Thoracic aorta (tissue), 2 donors: Measurements from ENCODE around the gene ALDH7A1. TPM values are rescaled to one million over a fixed set of nuclear protein-coding genes. Genes with fewer than 3 reads are reported as not detected.

Source experiments
- ATAC-seq: fragments of 150-250 bp; one replicate; pipeline ENCODE4 v1.8.0; 2017; ENCODE audit warnings: low read depth; ENCODE audit not compliant: insufficient number of reproducible peaks, low FRiP score
- DNase-seq: peaks from one replicate; pipeline ENCODE4 v3.0.0-alpha.2; 2020; ENCODE audit warnings: low spot score
- H3K27ac ChIP-seq, 2 donors: fragments of 200-600 bp; sonication (generic); 1 replicate in 1 of 2; 2 replicates in 1 of 2; pipeline ENCODE4 v1.5.1; 2016; ENCODE audit warnings: mild to moderate bottlenecking in 2 of 2, moderate library complexity in 2 of 2
- H3K27me3 ChIP-seq: fragments of 200-600 bp; sonication (generic); replicated peaks from 2 replicates; pipeline ENCODE4 v1.6.0; 2016; ENCODE audit warnings: mild to moderate bottlenecking; ENCODE audit not compliant: insufficient read depth
- H3K36me3 ChIP-seq: fragments of 200-600 bp; sonication (generic); one replicate; pipeline ENCODE4 v1.5.1; 2016
- H3K4me1 ChIP-seq, 2 donors: fragments of 200-600 bp; sonication (generic); 1 replicate in 1 of 2; 2 replicates in 1 of 2; pipeline versions ENCODE4 v1.5.1 to v1.6.0; 2016; ENCODE audit warnings: low read depth in 2 of 2, mild to moderate bottlenecking in 1 of 2; ENCODE audit not compliant: control insufficient read depth in 1 of 2
- H3K4me3 ChIP-seq: fragments of 200-600 bp; sonication (generic); 2 replicates; pipeline ENCODE4 v1.5.1; 2016; ENCODE audit warnings: mild to moderate bottlenecking
- H3K9me3 ChIP-seq: fragments of 200-600 bp; sonication (generic); 2 replicates; pipeline ENCODE4 v1.5.1; 2016
- total RNA-seq, 2 donors: library from RNA; depleted of rRNA; stranded (reverse); fragments of >200 nt; gene quantifications; one replicate each; pipeline versions ENCODE4 v1.1.0 to v1.2.3, GENCODE V29; 2016
- TF ChIP-seq, protein P1 (sequence below): fragments of 200-600 bp; sonication (generic); IDR thresholded peaks from one replicate; pipeline ENCODE4 v1.5.1; 2019; ENCODE audit warnings: antibody characterized with exemption

The ALDH7A1 gene
- total RNA-seq, 2 donors from 2014 or later = 17.6 to 52.6 TPM

DNA sequence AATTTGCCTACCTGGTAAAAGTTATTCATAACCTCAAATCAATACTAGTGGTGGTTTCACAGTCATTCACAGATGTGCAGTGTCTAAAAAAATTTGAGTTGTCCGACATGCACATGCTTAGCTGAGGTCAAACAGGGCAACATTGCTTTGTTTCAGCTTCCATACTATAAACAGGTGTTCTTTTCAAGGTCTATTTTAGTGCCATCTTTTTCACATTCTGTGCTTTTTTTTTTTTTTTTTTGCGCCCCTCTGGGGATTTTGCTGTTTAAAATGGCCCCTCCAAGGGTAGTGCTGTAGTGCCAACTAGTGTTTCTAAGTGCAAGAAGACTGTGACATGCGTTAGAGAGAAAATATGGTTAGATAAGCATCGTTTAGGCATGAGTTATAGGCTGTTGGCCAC, 20.3 kb upstream of the ALDH7A1 start:
- Histone ChIP-seq H3K4me1 (no peaks in the 10 kb centered on the region), H3K9me3 (no peaks in the 10 kb centered on the region), H3K36me3 (peaks cover 26% of the 10 kb centered on the region), H3K4me3 (no peak overlapping the region), H3K27me3 (no peaks in the 10 kb centered on the region), H3K27ac (no peak overlapping the region)
- DNase-seq (no peak), ATAC-seq (no peak)
- TF ChIP-seq, protein P1, sequence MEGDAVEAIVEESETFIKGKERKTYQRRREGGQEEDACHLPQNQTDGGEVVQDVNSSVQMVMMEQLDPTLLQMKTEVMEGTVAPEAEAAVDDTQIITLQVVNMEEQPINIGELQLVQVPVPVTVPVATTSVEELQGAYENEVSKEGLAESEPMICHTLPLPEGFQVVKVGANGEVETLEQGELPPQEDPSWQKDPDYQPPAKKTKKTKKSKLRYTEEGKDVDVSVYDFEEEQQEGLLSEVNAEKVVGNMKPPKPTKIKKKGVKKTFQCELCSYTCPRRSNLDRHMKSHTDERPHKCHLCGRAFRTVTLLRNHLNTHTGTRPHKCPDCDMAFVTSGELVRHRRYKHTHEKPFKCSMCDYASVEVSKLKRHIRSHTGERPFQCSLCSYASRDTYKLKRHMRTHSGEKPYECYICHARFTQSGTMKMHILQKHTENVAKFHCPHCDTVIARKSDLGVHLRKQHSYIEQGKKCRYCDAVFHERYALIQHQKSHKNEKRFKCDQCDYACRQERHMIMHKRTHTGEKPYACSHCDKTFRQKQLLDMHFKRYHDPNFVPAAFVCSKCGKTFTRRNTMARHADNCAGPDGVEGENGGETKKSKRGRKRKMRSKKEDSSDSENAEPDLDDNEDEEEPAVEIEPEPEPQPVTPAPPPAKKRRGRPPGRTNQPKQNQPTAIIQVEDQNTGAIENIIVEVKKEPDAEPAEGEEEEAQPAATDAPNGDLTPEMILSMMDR = no peak

DNA sequence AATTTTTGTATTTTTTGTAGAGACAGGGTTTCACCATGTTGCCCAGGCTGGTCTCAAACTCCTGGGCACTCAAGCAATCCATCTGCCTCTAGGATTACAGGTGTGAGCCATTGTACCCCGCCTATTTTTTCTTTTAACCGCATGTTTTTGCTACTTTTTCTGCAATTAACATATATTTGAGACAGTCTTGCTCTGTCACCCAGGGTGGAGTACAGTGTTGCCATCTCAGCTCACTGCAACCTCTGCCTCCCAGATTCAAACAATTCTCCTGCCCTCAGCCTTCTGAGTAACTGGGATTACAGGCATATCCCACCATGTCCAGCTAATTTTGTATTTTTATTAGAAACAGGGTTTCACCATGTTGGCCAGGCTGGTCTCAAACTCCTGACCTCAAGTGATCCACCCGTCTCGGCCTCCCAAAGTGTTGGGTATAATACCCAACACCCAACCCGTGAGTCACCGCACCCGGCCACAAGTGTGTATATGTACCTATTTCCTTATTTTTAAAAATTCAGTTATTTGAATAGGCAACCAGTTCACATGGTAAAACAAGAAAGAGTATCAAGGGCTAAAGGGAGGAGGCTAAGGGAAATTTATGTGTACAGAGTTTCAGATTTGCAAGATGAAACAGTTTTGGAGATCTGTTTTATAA, 19.0 kb upstream of the ALDH7A1 start:
- no peak overlapping the region for H3K27ac ChIP-seq
- TF ChIP-seq, protein P1 = no peak
- peaks cover 35% of the 10 kb centered on the region for H3K36me3 ChIP-seq
- DNase-seq (no peak), ATAC-seq (no peak)
- H3K9me3 ChIP-seq = no peaks in the 10 kb centered on the region
- H3K4me1 ChIP-seq = no peaks in the 10 kb centered on the region
- H3K4me3 ChIP-seq = no peak overlapping the region
- H3K27me3 ChIP-seq = no peaks in the 10 kb centered on the region

DNA sequence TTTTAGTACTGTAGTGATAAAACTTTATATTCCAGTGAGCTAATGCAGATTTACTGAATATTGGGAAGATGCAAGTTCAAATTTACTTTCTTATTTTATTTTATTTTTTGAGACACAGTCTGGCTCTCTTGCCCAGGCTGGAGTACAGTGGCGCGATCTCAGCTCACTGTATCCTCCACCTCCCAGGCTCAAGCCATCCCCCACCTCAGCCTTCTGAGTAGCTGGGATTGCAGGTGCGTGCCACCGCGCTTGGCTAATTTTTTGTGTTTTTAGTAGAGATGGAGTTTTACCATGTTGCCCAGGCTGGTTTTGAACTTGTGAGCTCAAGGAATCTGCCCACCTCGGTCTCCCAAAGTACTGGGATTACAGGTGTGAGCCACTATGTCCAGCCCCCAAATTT, 15.6 kb upstream of the ALDH7A1 start:
- Histone ChIP-seq H3K27me3 (no peaks in the 10 kb centered on the region), H3K27ac (no peak overlapping the region), H3K9me3 (no peaks in the 10 kb centered on the region), H3K36me3 (peaks cover 23% of the 10 kb centered on the region), H3K4me3 (no peak overlapping the region), H3K4me1 (peaks cover 3 to 14% of the 10 kb centered on the region in 2 donors)
- no peak for DNase-seq
- TF ChIP-seq, protein P1 = no peak
- ATAC-seq = no peak

DNA sequence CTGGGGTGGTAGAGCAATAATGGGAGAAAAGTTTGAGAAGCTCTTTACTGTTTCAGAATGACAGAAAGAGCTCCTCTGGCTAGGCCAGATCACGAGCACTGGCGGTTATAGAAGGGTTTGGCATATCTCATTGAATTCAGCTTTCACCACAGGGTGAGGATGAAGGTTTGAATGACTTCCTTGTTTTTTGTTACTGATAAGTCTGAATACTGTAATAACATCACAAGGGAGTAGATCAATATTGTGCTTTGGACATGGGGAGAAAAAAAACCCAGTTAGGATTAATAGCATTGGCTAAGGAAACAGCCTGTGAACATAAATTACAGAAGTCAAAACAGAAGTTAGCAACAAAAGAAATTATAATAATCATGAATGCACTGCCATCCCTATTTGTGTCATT, 15.1 kb upstream of the ALDH7A1 start:
- DNase-seq (no peak), ATAC-seq (no peak)
- Histone ChIP-seq H3K27ac (no peak overlapping the region), H3K27me3 (no peaks in the 10 kb centered on the region), H3K9me3 (no peaks in the 10 kb centered on the region), H3K36me3 (peaks cover 23% of the 10 kb centered on the region), H3K4me1 (peaks cover 5 to 19% of the 10 kb centered on the region in 2 donors), H3K4me3 (no peak overlapping the region)
- TF ChIP-seq, protein P1 = no peak

DNA sequence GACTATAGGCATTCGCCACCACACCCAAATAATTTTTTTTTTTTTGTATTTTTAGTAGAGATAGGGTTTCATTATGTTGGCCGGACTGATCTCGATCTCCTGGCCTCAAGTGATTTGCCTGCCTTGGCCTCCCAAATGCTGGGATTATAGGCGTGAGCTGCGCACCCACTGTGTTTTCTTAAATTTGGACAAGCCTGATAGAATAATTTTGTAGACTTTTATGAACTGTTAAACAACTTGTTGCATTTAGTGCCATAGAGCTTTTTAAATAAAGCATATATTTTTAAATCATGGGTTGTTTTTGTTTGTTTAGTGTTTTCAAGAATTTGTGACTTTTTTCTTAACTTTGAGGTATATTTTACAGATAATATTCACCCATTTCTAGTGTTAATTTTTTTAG, 10.5 kb upstream of the ALDH7A1 start:
- no peaks in the 10 kb centered on the region for H3K27me3 ChIP-seq
- H3K27ac ChIP-seq = no peak overlapping the region
- DNase-seq (no peak), ATAC-seq (no peak)
- H3K36me3 ChIP-seq = peaks cover 26% of the 10 kb centered on the region
- H3K9me3 ChIP-seq = no peaks in the 10 kb centered on the region
- TF ChIP-seq, protein P1 = no peak
- no peak overlapping the region for H3K4me3 ChIP-seq
- H3K4me1 ChIP-seq = peaks cover 25 to 43% of the 10 kb centered on the region in 2 donors
